ENCODE data around the gene HIKESHI.

- TF ChIP-seq POLR2A (IDR thresholded peaks at IDR 0.05; ENCODE audit: low read depth, low read length): no peak
- no peak for TF ChIP-seq POLR2AphosphoS5 (IDR thresholded peaks at IDR 0.05; ENCODE audit: low read depth, low read length)
- TF ChIP-seq PAX5 (IDR thresholded peaks at IDR 0.05; ENCODE audit: insufficient read depth, low read length, severe bottlenecking): no peak
Measured at GRCh38 chr11:86262387-86262786, 39.7 kb upstream of the HIKESHI start.
